ENCODE measurements around the gene PTPRK.

The PTPRK gene

DNA sequence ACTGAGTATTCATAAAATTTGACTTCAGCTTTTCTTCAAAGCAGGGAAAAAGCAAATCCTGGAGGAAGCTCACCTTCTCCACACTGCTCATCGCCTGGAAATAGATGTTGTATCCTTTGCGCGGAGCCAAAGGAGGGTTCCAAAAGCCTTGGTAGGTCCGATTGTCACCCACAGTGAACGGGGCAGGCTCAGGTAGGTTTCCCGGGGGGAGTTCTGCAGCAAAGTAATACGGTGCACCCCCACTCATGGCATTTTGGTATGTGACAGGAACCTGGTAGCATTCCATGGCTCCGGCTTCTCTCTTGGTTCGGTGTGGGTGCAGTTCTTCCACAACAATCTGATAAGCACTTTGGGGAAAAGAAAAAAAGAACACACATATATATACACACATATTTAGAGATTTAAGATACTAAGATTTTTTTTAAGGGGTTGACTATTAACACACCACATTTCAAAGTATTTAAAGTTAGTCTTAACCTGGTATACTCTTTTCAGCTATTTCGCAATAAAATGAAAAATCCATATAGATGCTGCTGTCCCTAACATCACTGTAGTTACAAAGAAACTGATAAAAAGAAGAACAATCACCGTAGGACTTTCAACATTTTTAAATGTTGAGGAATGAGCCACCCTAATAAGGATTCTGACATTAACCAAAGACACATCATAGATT is 452.8 kb downstream of the PTPRK start:
- TF ChIP-seq, protein P1, sequence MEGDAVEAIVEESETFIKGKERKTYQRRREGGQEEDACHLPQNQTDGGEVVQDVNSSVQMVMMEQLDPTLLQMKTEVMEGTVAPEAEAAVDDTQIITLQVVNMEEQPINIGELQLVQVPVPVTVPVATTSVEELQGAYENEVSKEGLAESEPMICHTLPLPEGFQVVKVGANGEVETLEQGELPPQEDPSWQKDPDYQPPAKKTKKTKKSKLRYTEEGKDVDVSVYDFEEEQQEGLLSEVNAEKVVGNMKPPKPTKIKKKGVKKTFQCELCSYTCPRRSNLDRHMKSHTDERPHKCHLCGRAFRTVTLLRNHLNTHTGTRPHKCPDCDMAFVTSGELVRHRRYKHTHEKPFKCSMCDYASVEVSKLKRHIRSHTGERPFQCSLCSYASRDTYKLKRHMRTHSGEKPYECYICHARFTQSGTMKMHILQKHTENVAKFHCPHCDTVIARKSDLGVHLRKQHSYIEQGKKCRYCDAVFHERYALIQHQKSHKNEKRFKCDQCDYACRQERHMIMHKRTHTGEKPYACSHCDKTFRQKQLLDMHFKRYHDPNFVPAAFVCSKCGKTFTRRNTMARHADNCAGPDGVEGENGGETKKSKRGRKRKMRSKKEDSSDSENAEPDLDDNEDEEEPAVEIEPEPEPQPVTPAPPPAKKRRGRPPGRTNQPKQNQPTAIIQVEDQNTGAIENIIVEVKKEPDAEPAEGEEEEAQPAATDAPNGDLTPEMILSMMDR (IDR thresholded peaks at IDR 0.05; ENCODE audit: low read depth, low read length) = no peak
- no peak for DNase-seq (ENCODE audit: extremely low read depth, low read depth)

DNA sequence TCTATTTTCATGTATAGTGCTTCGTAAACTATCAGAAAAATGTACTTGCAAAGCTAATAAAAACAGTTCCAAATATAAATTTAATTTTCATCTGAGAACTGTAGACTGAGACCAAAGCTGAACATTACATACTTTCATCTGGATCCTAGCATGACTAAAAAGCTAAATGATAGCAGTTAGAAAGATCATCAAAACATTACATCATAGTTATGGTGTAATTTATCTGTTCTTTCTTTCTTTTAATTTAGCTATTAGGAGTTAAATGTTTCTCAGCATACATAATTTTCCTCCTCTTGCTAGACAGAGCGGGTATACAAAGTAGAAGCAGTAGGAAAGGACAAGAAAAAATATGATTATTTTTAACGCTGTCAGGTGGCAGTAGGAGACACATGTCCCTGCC is 455.3 kb downstream of the PTPRK start:
- TF ChIP-seq, protein P1 (IDR thresholded peaks at IDR 0.05; ENCODE audit: low read depth, low read length) = no peak
- no peak for DNase-seq (ENCODE audit: extremely low read depth, low read depth)

DNA sequence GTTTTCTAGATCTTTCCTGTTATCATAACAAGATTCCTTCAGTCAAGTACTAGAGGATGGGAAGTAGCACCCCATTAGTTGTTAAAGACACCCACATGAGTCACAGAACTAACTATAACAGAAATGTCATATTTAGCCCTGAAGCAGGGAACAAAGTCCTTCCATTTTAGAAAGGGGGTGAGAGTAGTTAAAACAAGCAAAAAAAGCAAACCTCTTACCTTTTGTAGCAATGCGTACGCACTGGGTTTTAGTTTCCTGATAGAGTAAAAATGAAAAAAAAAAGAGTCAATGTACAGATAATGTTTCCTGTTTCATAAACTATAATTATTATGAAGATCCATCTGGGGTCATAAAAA is 455.9 kb downstream of the PTPRK start:
- no peak for DNase-seq (ENCODE audit: extremely low read depth, low read depth)
- TF ChIP-seq, protein P1 (IDR thresholded peaks at IDR 0.05; ENCODE audit: low read depth, low read length) = no peak

DNA sequence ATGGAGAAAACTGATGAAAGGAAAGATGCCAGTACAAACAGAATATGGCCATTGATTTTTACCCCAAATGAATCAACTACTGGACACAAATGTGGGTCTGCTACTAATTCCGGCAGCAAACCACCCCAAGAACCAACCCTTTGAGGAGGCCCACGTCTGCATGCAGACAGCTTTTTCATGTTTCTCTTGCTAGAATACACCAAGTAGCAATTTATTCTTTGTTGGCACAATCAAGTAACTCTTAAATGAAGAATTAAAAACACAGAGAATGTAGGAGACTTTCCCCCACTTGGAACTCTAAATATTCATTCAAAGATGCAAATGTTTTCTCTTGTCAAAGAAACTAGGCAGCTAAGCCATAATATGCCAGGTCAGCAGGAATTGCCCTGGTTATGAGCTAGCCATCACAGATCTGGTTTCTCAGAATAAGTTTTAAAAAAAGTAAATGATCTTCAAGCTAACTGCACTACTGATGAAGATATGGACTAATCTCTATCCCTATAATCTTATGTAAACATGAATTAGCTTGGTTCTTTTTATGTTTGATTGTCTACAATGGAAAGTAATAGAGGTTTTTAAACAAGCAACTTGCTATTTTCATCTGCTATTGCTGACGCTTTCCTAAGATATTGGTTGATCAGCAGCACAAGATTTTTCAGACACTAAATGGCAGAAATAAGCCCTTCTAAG is 456.4 kb downstream of the PTPRK start:
- TF ChIP-seq, protein P1 (IDR thresholded peaks at IDR 0.05; ENCODE audit: low read depth, low read length) = no peak
- DNase-seq (ENCODE audit: extremely low read depth, low read depth) = no peak

GRCh38 chr6:128062882-128063603 is 457.4 kb downstream of the PTPRK start:
- TF ChIP-seq, protein P1 (IDR thresholded peaks at IDR 0.05; ENCODE audit: low read depth, low read length) = no peak
- DNase-seq (ENCODE audit: extremely low read depth, low read depth) = no peak

- TF ChIP-seq, protein P1 (IDR thresholded peaks at IDR 0.05; ENCODE audit: low read depth, low read length) = no peak
- DNase-seq (ENCODE audit: extremely low read depth, low read depth) = no peak
Measured at GRCh38 chr6:128057946-128058345, 462.5 kb downstream of the PTPRK start.

DNA sequence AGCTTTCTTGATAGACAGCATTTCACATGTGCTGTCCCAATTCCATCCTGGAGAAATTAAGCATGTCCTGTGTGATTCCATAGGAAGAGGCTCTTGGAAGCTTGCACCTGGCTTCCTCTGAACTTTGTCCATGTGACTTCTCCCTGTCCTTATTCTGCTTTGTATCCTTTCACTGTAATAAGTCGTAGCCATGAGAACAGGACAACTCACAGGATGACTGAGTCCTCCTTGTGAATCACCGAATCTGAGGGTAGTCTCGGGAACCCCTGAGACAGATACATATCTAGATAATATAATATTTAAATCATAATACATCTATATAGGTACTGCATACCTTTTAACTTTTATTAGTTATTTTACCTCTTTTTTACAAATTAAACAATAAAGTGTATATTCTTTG is 462.9 kb downstream of the PTPRK start:
- TF ChIP-seq, protein P1 (IDR thresholded peaks at IDR 0.05; ENCODE audit: low read depth, low read length) = no peak

More for the DNA sequence above, 462.9 kb downstream of the PTPRK start:
- no peak for DNase-seq (ENCODE audit: extremely low read depth, low read depth)

Data from AG09319 (cell line).